B cell (primary cell): ENCODE data around the gene TMEM130.

ENCODE experiments used
- EZH2 ChIP-seq: IDR thresholded peaks from 2 replicates; pipeline ENCODE4 v1.6.1; 2012; ENCODE audit warnings: borderline replicate concordance, low read depth, mild to moderate bottlenecking, moderate library complexity, low read length; ENCODE audit not compliant: insufficient read depth, poor library complexity, severe bottlenecking
- TF ChIP-seq, protein P1 (sequence below): fragments of 200-600 bp; IDR thresholded peaks from one replicate; pipeline ENCODE4 v1.8.0; 2022; ENCODE audit warnings: antibody characterized with exemption, mild to moderate bottlenecking

GRCh38 chr7:98917331-98917730 is 47.5 kb upstream of the TMEM130 start:
- TF ChIP-seq, protein P1, sequence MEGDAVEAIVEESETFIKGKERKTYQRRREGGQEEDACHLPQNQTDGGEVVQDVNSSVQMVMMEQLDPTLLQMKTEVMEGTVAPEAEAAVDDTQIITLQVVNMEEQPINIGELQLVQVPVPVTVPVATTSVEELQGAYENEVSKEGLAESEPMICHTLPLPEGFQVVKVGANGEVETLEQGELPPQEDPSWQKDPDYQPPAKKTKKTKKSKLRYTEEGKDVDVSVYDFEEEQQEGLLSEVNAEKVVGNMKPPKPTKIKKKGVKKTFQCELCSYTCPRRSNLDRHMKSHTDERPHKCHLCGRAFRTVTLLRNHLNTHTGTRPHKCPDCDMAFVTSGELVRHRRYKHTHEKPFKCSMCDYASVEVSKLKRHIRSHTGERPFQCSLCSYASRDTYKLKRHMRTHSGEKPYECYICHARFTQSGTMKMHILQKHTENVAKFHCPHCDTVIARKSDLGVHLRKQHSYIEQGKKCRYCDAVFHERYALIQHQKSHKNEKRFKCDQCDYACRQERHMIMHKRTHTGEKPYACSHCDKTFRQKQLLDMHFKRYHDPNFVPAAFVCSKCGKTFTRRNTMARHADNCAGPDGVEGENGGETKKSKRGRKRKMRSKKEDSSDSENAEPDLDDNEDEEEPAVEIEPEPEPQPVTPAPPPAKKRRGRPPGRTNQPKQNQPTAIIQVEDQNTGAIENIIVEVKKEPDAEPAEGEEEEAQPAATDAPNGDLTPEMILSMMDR = no peak
- TF ChIP-seq EZH2 = no peak
